Cardiac fibroblast (primary cell): ENCODE results near the gene MGA.
"Not testable (repeated sequence)": the region's sequence is repeated elsewhere in the genome, so short reads cannot be mapped to it uniquely, and the experiment has no call there.

Experiments used
- DNase-seq, 2 donors: peaks; one replicate each; pipeline versions ENCODE4 v3.0.0 to v3.0.0-alpha.2; 2010; ENCODE audit warnings: low read depth in 2 of 2
- H3K4me3 ChIP-seq, 2 donors: replicated peaks in 1 of 2; 1 replicate in 1 of 2; 2 replicates in 1 of 2; pipeline ENCODE4 v1.5.1; 2011; ENCODE audit warnings: low read depth in 2 of 2, low read length in 2 of 2, mild to moderate bottlenecking in 2 of 2, moderate library complexity in 1 of 2
- CTCF ChIP-seq: IDR thresholded peaks from one replicate; pipeline ENCODE4 v1.5.1; 2011; ENCODE audit warnings: low read depth, mild to moderate bottlenecking, low read length, inconsistent platforms

Gene MGA

GRCh38 chr15:41730543-41730942, 70.3 kb downstream of the MGA start:
- no peak for DNase-seq
- H3K4me3 ChIP-seq: no peak overlapping the region
- no peak for TF ChIP-seq CTCF

GRCh38 chr15:41732483-41732882, 72.3 kb downstream of the MGA start:
- DNase-seq: no peak
- no peak for TF ChIP-seq CTCF

GRCh38 chr15:41734079-41734478, 73.9 kb downstream of the MGA start:
- no peak overlapping the region for H3K4me3 ChIP-seq
- DNase-seq: peak in 1 of 2 donors; percentile 3
- TF ChIP-seq CTCF: no peak

More at GRCh38 chr15:41732483-41732882, 72.3 kb downstream of the MGA start:
- no peak overlapping the region for H3K4me3 ChIP-seq

GRCh38 chr15:41735046-41735445, 74.8 kb downstream of the MGA start:
- TF ChIP-seq CTCF: no peak
- no peak overlapping the region for H3K4me3 ChIP-seq
- DNase-seq: no peak

DNA sequence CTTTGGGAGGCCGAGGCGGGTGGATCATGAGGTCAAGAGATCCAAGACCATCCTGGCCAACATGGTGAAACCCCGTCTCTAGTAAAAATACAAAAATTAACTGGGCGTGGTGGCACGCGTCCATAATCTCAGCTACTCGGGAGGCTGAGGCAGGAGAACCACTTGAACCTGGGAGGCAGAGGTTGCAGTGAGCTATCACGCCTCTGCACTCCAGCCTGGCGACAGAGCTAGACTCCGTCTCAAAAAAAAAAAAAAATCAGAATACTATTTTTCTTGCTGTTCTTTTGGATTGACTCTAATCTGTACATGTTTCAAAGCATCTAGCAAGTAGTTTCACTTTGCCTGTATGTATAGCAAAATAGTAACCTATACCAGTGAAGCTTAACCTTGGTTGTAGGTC, 75.3 kb downstream of the MGA start:
- not testable (repeated sequence) for DNase-seq, H3K4me3 ChIP-seq

- no peak for TF ChIP-seq CTCF
- DNase-seq: peak in 1 of 2 donors; percentile 24
- H3K4me3 ChIP-seq: no peak overlapping the region
Observed at GRCh38 chr15:41746802-41747201, 86.6 kb downstream of the MGA start.

DNA sequence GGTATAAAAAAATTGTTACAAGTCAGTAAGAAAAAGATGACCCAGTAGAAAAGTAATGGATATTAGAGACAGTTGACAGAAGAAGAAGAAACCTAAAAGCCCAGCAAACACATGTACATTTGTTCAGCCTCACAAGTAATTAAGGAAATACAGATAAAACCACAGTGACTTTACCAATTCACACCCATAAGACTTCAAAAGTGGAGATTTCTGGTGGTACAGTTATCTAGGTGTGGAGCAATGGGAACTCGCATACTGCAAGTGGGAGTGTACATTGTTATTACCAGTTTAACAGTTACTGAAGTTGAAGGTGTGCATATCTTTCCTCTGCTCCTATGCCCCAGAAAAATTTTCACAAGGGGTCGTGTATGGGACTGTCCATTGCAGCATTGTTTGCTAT, 96.0 kb downstream of the MGA start:
- H3K4me3 ChIP-seq: no peak overlapping the region
- DNase-seq: no peak
- no peak for TF ChIP-seq CTCF
